Epidermal melanocyte (primary cell): ENCODE data around the gene CCDC150.
"Not testable (repeated sequence)": the region's sequence is repeated elsewhere in the genome, so short reads cannot be mapped to it uniquely, and the experiment has no call there.

Source experiments
- DNase-seq: peaks from one replicate; pipeline ENCODE4 v3.0.0; 2011; ENCODE audit warnings: low spot score; ENCODE audit not compliant: insufficient read length

CCDC150 gene

DNA sequence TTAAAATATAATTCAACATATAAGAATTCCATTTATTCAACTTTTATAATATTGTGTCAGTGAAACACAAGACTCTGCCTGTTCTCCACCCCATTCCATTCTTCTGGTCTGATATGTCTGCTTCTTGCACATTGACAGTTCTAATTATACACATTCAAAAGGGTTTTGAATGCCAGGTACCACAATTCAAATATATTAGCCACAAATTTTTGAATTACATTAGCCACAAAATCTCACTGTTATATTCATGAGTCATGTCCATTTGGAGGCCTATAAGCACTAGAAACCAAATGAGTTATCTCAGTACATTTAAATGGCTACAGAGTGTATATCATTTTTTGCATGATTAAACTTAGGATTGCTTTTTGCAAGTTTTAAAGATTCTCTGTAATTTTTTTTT is 72.1 kb downstream of the CCDC150 start:
- no peak for DNase-seq

GRCh38 chr2:196712867-196713266 is 73.4 kb downstream of the CCDC150 start:
- DNase-seq: no peak

DNA sequence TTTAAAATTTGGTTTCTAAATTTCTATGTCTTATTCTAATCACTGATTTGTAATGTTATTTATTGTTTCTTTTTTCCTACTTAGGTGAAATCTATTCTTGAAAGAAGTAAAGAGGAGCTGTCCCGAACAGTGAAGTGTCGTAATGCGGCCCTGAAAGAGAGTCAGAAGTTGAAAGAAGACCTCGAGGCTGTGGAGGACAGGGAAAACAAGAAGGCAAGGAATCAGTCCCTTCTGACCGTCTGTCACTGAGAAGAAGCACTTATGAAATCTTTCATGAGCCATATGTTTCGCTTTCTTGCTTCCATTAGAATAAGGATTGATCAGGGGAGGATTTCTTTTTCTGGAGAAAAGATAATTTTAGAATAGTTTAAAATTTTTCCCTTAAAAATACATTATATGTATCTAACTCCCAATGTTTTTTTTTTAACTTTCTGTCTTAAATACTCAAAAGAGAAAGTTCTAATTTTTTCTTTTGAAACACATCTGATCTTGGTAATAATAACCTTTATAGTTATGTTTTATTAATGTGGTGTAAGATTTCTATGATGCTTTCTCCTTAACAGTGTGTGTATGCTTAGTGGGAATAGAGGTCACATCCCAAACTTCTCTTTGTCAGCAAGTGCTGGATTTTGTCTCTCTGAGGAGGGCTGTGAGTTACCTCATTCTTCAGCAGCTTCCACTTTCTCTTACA is 79.0 kb downstream of the CCDC150 start:
- no peak for DNase-seq

GRCh38 chr2:196719110-196719872 is 79.8 kb downstream of the CCDC150 start:
- DNase-seq: peak; percentile 24

DNA sequence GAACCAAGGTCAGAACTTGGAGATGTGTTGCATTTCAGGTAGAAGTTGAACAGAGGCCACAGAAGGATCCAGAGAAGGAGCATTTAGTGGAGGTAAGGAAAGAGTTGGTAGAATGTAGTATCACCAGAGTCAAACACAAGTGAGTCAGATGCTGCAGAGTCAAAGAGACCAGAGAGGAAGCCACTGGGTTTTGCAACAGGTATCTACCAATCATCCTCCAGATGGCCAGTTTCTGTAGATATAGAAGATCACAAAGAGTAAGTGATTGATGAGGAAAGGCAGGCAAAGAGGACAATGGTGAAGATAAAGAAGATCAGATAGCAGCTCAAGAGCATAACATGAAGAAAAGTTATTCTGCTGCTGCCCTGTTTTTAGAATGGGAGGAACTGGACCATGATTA is 84.1 kb downstream of the CCDC150 start:
- DNase-seq: no peak

DNA sequence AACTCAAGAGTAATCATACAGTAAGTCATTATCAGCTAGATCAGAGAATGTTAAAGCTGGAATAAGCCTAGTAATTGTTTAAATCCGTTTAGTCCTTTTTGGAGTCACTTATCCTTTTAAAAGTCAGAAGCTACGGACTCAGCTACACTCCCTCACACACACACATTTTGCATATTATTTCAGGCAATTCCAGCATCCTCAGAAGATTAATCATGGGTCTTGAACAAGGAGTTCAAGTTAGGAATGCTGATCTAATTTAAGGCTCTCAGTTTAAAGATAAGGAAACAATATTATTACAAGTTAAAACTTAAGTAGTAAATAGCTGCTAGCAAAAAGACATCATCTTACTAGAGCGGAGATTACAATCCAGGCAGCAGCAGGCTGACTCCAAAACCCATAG is 85.7 kb downstream of the CCDC150 start:
- DNase-seq: no peak

- no peak for DNase-seq
Observed at GRCh38 chr2:196725882-196726281, 86.4 kb downstream of the CCDC150 start.

GRCh38 chr2:196729418-196729817 is 89.9 kb downstream of the CCDC150 start:
- no peak for DNase-seq

- not testable (repeated sequence) for DNase-seq
Observed at GRCh38 chr2:196736646-196737045, 97.1 kb downstream of the CCDC150 start.

- DNase-seq: no peak
Observed at GRCh38 chr2:196737046-196737445, 97.5 kb downstream of the CCDC150 start.

GRCh38 chr2:196739031-196739430 is 99.5 kb downstream of the CCDC150 start:
- DNase-seq: no peak

DNA sequence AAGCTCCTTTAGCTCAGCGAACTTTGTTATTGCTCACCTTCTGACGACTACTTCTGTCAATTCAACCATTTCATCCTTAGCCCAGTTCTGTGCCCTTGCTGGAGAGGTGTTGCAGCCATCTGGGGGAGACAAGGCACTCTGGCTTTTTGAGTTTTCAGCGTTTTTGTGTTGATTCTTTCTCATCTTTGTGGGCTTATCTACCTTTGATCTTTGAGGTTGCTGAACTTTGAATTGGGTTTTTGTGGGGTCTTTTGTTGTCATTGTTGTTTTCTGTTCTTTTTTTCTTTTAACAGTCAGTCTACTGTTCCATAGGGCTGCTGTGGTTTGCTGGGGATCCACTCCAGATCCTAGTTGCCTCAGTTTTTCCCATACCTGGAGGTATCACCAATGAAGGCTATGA is 102.7 kb downstream of the CCDC150 start:
- DNase-seq: no peak

- DNase-seq: no peak
Observed at GRCh38 chr2:196742685-196743084, 103.2 kb downstream of the CCDC150 start.

- no peak for DNase-seq
Observed at GRCh38 chr2:196743165-196743564, 103.7 kb downstream of the CCDC150 start.

- DNase-seq: no peak
Observed at GRCh38 chr2:196745711-196746110, 106.2 kb downstream of the CCDC150 start.

DNA sequence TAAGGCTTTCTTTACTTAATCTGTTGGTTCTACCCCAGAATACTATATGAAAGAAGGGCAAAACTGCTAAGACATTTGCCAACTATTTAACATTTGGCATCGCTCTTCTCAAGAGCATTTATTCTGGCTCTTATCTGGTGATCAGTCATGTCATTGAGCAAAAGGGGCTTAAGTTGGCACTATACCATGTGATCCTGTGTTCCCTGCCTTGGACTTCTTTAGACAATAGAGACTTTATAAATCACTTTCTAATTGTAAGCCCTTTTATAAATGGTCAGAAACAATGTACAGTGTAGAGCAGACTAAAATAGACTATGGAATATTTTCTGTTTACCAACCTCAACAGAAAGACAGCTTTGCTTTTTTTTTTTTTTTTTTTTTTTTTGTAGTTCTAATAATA is 107.9 kb downstream of the CCDC150 start:
- no peak for DNase-seq

- DNase-seq: no peak
Observed at GRCh38 chr2:196748123-196748522, 108.6 kb downstream of the CCDC150 start.

GRCh38 chr2:196750291-196750923 is 110.9 kb downstream of the CCDC150 start:
- no peak for DNase-seq

DNA sequence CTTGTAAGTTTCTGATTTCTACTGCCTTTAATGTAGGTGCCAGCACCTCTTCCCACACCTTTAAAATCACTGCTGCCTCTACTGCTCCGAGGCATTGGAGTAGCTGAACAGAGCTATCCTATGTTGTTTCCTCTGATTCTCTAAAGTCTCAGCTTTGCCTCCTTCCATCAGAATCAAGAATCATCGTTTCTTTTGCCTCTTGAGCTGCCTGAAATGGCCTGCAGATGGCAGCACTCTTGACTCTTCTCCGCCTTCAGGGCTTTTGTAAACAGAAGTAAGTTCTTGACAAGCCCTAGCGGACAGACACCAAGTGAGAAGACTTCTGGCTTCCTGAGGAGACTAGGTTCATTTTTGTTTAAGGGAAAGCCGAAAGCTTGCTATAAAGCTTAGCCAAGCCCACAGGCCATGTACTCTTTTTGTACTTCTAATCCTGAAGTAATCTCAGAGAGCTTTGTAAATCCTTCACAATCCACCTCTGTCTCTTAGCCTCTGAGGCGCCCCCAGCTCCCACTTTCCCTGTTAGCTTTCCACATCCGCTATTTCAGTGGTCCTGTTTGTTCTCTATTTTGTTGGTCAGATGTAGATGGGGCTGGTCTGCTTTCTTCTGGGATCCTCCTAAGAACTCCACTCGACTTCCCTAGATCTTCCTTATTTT is 111.6 kb downstream of the CCDC150 start:
- peak; percentile 47 for DNase-seq

DNA sequence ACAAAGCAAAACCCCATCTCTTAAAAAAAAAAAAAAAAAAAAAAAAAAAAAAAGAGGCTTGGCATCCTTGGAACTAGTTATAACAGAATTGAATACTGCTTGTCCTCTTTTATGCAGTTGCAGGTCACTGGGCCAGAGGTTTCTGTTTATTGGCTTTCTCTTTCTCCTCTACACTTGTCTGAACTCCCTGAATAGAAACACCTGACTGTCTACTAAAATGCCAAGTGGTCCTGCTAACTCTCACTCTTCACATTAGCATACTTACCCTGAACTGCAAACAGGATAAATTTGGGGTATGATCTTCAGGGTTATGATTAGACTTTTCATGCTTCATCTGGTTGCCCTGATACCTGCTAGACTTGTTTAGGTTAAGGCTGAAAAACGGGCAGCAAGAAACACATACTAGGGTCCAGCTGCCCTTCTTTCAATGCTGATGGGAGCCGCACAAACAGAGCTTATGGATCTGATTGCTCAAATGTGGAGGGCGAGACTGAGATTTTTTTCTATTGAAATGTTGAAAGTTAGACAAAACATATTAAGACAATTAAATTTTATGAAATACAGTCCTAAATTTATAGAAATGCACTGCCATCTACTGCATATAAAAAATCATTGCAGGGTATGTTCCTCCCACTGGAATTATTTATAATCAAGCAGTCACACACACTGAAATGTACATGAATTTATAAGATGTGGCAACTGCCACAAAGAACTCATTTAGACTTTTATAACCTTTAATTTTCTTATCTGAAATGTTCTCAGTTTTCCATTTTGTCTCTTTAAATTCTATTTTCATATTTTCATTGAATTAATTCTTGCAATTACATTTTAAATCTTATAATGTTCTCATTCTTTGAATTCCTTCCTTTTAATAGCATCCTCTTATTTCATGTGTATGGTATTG is 119.2 kb downstream of the CCDC150 start:
- no peak for DNase-seq

GRCh38 chr2:196759378-196759706 is 119.8 kb downstream of the CCDC150 start:
- no peak for DNase-seq
